CD8-positive, alpha-beta memory T cell (primary cell): Measurements from ENCODE around the gene PDE3A. TPM values are rescaled to one million over a fixed set of nuclear protein-coding genes. Genes with fewer than 3 reads are reported as not detected.

ENCODE experiments used
- CTCF ChIA-PET: fragments of 350-600 bp; sonication (Branson Sonifier 250); formaldehyde crosslinking; loops from one replicate; lab custom pipeline; 2021; ENCODE audit warnings: antibody characterized with exemption; lab: Charles Lee
- POLR2A ChIA-PET: fragments of 350-600 bp; sonication (Branson Sonifier 250); formaldehyde crosslinking; loops from one replicate; lab custom pipeline; 2021; ENCODE audit warnings: antibody characterized with exemption; lab: Charles Lee
- DNase-seq, 5 donors: peaks; one replicate each; pipeline versions ENCODE4 v3.0.0 to v3.0.0-alpha.2; 2020 to 2022; ENCODE audit warnings: mixed read lengths in 1 of 5
- H3K27ac ChIP-seq: one replicate; pipeline ENCODE4 v1.7.0; 2013; ENCODE audit warnings: low read depth, mild to moderate bottlenecking, low read length, moderate library complexity
- H3K27me3 ChIP-seq: 2 replicates; pipeline ENCODE4 v1.7.0; 2013; ENCODE audit warnings: low read length, mild to moderate bottlenecking; ENCODE audit not compliant: insufficient read depth, poor library complexity, severe bottlenecking
- H3K36me3 ChIP-seq: 2 replicates; pipeline ENCODE4 v1.7.0; 2013; ENCODE audit warnings: mild to moderate bottlenecking, low read length, moderate library complexity; ENCODE audit not compliant: insufficient read depth
- H3K4me1 ChIP-seq: 2 replicates; pipeline ENCODE4 v1.7.0; 2013; ENCODE audit warnings: mild to moderate bottlenecking, low read length, moderate library complexity; ENCODE audit not compliant: insufficient read depth
- H3K4me3 ChIP-seq: 2 replicates; pipeline ENCODE4 v1.7.0; 2013; ENCODE audit warnings: mild to moderate bottlenecking, low read length
- H3K9me3 ChIP-seq: 2 replicates; pipeline ENCODE4 v1.7.0; 2013; ENCODE audit warnings: mild to moderate bottlenecking, low read length
- H3K27ac Mint-ChIP-seq, 8 donors: one replicate each; pipeline ENCODE4 v1.8.0; 2020 to 2021; ENCODE audit warnings: mixed read lengths in 8 of 8, mild to moderate bottlenecking in 6 of 8, inconsistent platforms in 3 of 8, moderate library complexity in 3 of 8
- H3K27me3 Mint-ChIP-seq, 2 donors: one replicate each; pipeline ENCODE4 v1.8.0; 2020 to 2021; ENCODE audit warnings: mixed read lengths in 2 of 2, mild to moderate bottlenecking in 1 of 2, moderate library complexity in 1 of 2
- H3K36me3 Mint-ChIP-seq, 3 donors: one replicate each; pipeline ENCODE4 v1.8.0; 2020 to 2021; ENCODE audit warnings: mixed read lengths in 3 of 3, inconsistent platforms in 1 of 3, mild to moderate bottlenecking in 1 of 3
- H3K4me1 Mint-ChIP-seq, 3 donors: one replicate each; pipeline ENCODE4 v1.8.0; 2020 to 2021; ENCODE audit warnings: mixed read lengths in 3 of 3, inconsistent platforms in 1 of 3, mild to moderate bottlenecking in 1 of 3
- H3K4me3 Mint-ChIP-seq, 7 donors: one replicate each; pipeline ENCODE4 v1.8.0; 2020 to 2021; ENCODE audit warnings: mixed read lengths in 7 of 7, mild to moderate bottlenecking in 6 of 7, moderate library complexity in 4 of 7, inconsistent platforms in 2 of 7
- H3K9me3 Mint-ChIP-seq, 5 donors: one replicate each; pipeline ENCODE4 v1.8.0; 2020 to 2022; ENCODE audit warnings: mixed read lengths in 5 of 5, mild to moderate bottlenecking in 3 of 5, moderate library complexity in 2 of 5, inconsistent platforms in 1 of 5
- polyA plus RNA-seq: library from polyadenylated mRNA; unstranded; fragments of 300-500 nt; fragmentation: Illumina TruSeq; gene quantifications from one replicate; pipeline ENCODE4 v1.2.3, GENCODE V29; 2021
- total RNA-seq, 2 experiments: library from RNA; stranded (reverse); gene quantifications; one replicate each; pipeline ENCODE4 v1.2.3, GENCODE V29; 2021

Gene PDE3A
- total and polyA plus RNA-seq, 3 experiments from 2014 or later, result 0.02 TPM; not detected in 2

DNA sequence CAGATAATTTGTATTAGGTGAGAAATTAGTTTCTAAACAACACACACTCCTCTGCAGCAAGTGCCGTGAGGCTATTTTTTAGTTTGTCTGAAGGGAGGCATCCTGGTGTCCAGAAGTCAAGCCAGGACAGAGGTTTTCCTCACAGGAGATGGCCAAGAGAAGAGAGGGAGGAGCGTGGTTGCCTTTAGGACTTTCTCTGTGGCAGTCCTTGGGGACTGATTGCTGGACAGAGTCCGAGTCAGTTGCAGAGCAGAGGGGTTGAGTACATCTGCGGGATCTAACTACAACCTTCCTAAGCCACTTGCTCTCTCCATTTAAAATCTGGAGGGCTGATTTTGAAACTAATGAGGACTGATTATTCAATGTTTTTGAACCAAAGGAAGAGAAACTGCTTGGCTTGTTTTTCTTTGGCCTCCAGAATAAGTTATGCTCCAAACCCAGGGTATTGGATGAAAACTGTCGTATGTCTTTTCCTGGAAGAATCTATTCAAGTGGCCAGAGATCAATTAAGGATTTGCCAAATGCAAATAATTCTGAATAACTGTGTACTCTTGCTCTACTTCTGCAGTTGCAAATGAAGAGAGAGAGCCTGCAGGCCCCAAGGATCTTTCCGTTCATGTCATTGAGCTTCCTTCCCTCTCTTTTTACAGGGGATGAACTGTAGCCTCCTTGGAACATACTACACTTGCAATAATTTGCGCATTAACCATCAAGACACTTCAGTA is 328.0 kb downstream of the PDE3A start:
- no peaks in the 10 kb centered on the region for H3K36me3 ChIP-seq
- Mint-ChIP-seq H3K4me1 (no peaks in the 10 kb centered on the region), H3K27me3 (no peaks in the 10 kb centered on the region), H3K9me3 (peaks cover 0 to 5% (median 3%) of the 10 kb centered on the region in 5 donors), H3K36me3 (no peaks in the 10 kb centered on the region), H3K27ac (no peak overlapping the region), H3K4me3 (no peak overlapping the region)
- ChIA-PET CTCF (no interaction called here), POLR2A (no interaction called here)
- no peaks in the 10 kb centered on the region for H3K9me3 ChIP-seq
- no peak overlapping the region for H3K4me3 ChIP-seq
- H3K4me1 ChIP-seq, result no peaks in the 10 kb centered on the region
- no peaks in the 10 kb centered on the region for H3K27me3 ChIP-seq
- no peak for DNase-seq
- H3K27ac ChIP-seq, result no peak overlapping the region

DNA sequence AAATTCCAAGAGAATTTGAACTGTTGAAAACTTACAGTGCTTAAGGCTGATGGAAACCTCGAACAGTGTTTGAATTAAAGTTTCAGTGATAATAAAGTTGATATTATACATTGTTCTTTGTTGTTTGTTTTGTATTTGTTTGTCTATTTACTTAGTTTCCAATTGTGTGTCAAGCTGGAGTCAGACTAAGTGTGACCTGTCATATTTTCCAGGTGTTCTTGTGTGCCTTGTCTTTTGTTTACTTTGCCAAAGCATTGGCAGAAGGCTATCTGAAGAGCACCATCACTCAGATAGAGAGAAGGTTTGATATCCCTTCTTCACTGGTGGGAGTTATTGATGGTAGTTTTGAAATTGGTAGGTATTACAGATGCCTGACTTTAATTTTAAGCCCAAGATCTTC is 332.8 kb downstream of the PDE3A start:
- H3K27ac Mint-ChIP-seq, result no peak overlapping the region
- POLR2A ChIA-PET, result no interaction called here
- no peaks in the 10 kb centered on the region for H3K36me3 ChIP-seq

DNA sequence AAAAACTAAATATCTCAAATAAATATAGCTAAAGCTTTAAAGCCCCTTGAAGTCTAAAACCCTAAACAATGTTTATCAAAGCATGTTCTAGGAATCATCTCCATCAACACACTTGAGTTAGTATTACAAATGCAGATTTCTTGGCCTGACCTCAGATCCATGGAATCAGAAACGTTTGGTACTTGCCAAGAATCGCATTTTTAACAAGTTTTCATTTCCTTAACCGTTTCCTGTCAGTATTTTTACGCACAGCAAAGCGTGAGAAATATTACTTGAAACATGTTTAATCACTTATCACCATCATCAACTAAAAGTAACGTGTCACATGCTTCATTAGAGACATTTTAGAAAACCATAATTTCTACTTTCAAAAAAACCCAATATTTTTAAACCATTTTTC is 336.5 kb downstream of the PDE3A start:
- no peaks in the 10 kb centered on the region for H3K27me3 Mint-ChIP-seq
- ChIA-PET CTCF (no interaction called here), POLR2A (no interaction called here)
- Histone ChIP-seq H3K9me3 (no peaks in the 10 kb centered on the region), H3K27me3 (no peaks in the 10 kb centered on the region), H3K36me3 (no peaks in the 10 kb centered on the region), H3K4me1 (no peaks in the 10 kb centered on the region), H3K4me3 (no peak overlapping the region), H3K27ac (no peak overlapping the region)
- no peak overlapping the region for H3K27ac Mint-ChIP-seq
- DNase-seq, result no peak
- peaks cover 0 to 7% (median 0%) of the 10 kb centered on the region in 5 donors for H3K9me3 Mint-ChIP-seq
- no peaks in the 10 kb centered on the region for H3K36me3 Mint-ChIP-seq
- H3K4me3 Mint-ChIP-seq, result no peak overlapping the region
- H3K4me1 Mint-ChIP-seq, result no peaks in the 10 kb centered on the region

More for the DNA sequence above, 332.8 kb downstream of the PDE3A start:
- Histone ChIP-seq H3K27ac (no peak overlapping the region), H3K4me1 (no peaks in the 10 kb centered on the region), H3K4me3 (no peak overlapping the region), H3K9me3 (no peaks in the 10 kb centered on the region), H3K27me3 (no peaks in the 10 kb centered on the region)
- H3K4me1 Mint-ChIP-seq, result no peaks in the 10 kb centered on the region
- H3K27me3 Mint-ChIP-seq, result no peaks in the 10 kb centered on the region
- no peaks in the 10 kb centered on the region for H3K36me3 Mint-ChIP-seq
- CTCF ChIA-PET, result no interaction called here
- no peak overlapping the region for H3K4me3 Mint-ChIP-seq
- DNase-seq, result no peak
- peaks cover 0 to 4% (median 0%) of the 10 kb centered on the region in 5 donors for H3K9me3 Mint-ChIP-seq

DNA sequence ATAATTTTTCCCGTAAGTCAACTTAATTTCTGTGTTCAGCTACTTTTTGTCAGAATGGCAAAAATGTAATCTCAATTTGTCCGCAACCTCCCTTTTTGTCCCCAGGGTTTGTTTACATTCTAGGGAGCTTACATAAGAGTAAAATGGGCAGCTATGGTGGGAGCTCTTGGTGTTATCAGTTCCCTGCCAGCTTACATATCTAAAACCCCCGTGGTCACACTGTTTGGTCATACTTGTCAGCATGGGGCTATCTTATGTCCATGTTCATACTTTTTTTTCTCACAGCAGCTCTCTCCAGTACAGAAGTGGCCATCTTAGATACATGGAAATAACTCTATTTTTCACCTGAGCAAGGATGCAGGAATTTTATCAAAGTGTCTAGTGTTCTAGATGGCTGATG is 343.5 kb downstream of the PDE3A start:
- CTCF ChIA-PET, result no interaction called here

DNA sequence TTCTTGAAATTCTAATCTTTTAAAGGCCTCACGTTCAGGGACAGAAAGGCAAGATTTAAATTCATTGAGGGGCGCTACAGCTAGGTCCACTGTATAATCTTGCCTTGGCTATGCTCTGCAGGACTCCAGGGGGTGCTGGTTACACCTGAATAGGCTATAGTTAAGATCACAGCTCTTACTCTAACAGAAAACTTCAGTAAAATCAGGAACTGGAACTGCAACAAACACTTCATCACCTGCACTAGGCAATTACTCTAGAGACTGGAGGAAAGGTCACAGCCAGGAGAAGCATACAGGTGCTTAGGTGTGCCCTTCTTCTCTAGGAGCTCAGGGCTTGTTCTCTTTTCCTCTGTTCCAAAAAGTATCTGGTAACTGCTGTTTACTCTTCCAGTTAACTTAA is 347.7 kb downstream of the PDE3A start:
- H3K36me3 ChIP-seq, result no peaks in the 10 kb centered on the region
- Mint-ChIP-seq H3K4me1 (no peaks in the 10 kb centered on the region), H3K36me3 (peaks cover 0 to 2% (median 0%) of the 10 kb centered on the region in 3 donors), H3K4me3 (no peak overlapping the region), H3K27me3 (no peaks in the 10 kb centered on the region), H3K27ac (no peak overlapping the region), H3K9me3 (peaks cover 0 to 6% (median 2%) of the 10 kb centered on the region in 5 donors)
- no peaks in the 10 kb centered on the region for H3K4me1 ChIP-seq
- no peak for DNase-seq
- H3K9me3 ChIP-seq, result no peaks in the 10 kb centered on the region
- POLR2A ChIA-PET, result no interaction called here
- CTCF ChIA-PET, result no interaction called here
- H3K27ac ChIP-seq, result no peak overlapping the region
- no peaks in the 10 kb centered on the region for H3K27me3 ChIP-seq
- H3K4me3 ChIP-seq, result no peak overlapping the region

More for the DNA sequence above, 343.5 kb downstream of the PDE3A start:
- Mint-ChIP-seq H3K4me3 (no peak overlapping the region), H3K27ac (no peak overlapping the region), H3K36me3 (peaks cover 0 to 2% (median 0%) of the 10 kb centered on the region in 3 donors), H3K27me3 (no peaks in the 10 kb centered on the region), H3K4me1 (no peaks in the 10 kb centered on the region), H3K9me3 (peaks cover 0 to 9% (median 4%) of the 10 kb centered on the region in 5 donors)
- Histone ChIP-seq H3K27ac (no peak overlapping the region), H3K36me3 (no peaks in the 10 kb centered on the region), H3K9me3 (no peaks in the 10 kb centered on the region), H3K4me1 (no peaks in the 10 kb centered on the region), H3K27me3 (no peaks in the 10 kb centered on the region), H3K4me3 (no peak overlapping the region)
- POLR2A ChIA-PET, result no interaction called here
- DNase-seq, result no peak

DNA sequence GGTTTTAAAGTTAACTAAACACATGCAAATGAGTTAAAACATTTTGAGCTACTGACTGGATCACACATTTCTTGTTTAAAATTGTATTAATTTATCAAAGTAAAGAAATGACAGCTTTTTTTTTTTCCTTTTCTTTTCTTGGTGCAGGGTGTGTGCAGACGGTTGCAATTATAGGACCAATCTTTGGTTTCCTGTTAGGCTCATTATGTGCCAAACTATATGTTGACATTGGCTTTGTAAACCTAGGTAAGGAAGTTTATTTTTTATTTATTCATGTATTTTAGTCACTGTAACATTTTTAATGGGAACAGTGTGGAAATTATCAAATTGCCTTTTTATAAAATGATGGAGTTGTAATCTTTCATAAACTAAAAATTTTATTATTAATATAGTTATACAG is 348.6 kb downstream of the PDE3A start:
- no peak overlapping the region for H3K27ac ChIP-seq
- CTCF ChIA-PET, result no interaction called here

DNA sequence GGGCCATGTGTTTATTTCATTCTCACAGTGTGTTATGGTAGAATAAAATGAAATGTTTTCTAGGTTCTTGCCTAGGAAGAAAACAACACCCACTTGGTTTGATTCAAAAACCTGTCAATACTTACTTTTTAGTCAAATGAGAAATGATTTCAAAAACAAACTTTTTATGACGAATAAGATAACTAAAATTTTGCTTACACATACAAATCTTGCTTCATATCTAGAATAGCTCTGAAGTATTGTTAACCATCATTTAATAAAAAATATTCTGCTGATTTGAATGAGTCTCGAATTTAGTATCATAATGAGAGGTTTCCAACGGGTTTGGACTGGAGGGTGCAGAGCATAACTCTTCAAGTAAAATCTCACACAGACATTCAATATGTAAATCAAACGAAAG is 350.0 kb downstream of the PDE3A start:
- Histone ChIP-seq H3K27ac (no peak overlapping the region), H3K4me3 (no peak overlapping the region), H3K4me1 (no peaks in the 10 kb centered on the region), H3K27me3 (no peaks in the 10 kb centered on the region), H3K9me3 (no peaks in the 10 kb centered on the region), H3K36me3 (no peaks in the 10 kb centered on the region)
- CTCF ChIA-PET, result no interaction called here
- POLR2A ChIA-PET, result no interaction called here
- Mint-ChIP-seq H3K4me1 (no peaks in the 10 kb centered on the region), H3K36me3 (no peaks in the 10 kb centered on the region), H3K27me3 (no peaks in the 10 kb centered on the region), H3K4me3 (no peak overlapping the region), H3K27ac (no peak overlapping the region), H3K9me3 (peaks cover 0 to 2% (median 1%) of the 10 kb centered on the region in 5 donors)
- no peak for DNase-seq

More for the DNA sequence above, 348.6 kb downstream of the PDE3A start:
- Histone ChIP-seq H3K4me1 (no peaks in the 10 kb centered on the region), H3K36me3 (no peaks in the 10 kb centered on the region), H3K9me3 (no peaks in the 10 kb centered on the region), H3K4me3 (no peak overlapping the region), H3K27me3 (no peaks in the 10 kb centered on the region)
- POLR2A ChIA-PET, result no interaction called here
- no peaks in the 10 kb centered on the region for H3K36me3 Mint-ChIP-seq
- no peaks in the 10 kb centered on the region for H3K27me3 Mint-ChIP-seq
- H3K9me3 Mint-ChIP-seq, result peaks cover 0 to 6% (median 2%) of the 10 kb centered on the region in 5 donors
- no peak overlapping the region for H3K27ac Mint-ChIP-seq
- no peak overlapping the region for H3K4me3 Mint-ChIP-seq
- no peak for DNase-seq
- H3K4me1 Mint-ChIP-seq, result no peaks in the 10 kb centered on the region

DNA sequence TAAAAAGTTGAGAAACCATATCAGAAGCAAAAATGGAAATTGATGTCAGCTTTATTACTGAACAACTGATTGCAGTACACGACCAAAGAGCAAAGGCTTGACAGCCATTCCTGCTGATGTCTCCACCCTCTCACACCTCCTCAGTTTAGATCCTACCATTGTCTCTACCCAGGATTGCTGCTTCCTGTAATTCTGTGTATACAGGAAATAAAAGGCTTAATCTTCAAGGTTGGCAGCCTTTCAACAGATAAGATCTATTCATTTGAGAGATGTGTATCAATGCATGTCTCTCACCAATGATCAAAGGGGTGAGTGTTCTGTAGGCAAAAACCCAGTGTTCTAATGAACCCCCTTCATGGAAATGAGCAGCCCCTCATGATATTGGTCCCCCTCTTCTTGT is 353.8 kb downstream of the PDE3A start:
- Mint-ChIP-seq H3K4me1 (no peaks in the 10 kb centered on the region), H3K36me3 (no peaks in the 10 kb centered on the region), H3K27me3 (no peaks in the 10 kb centered on the region), H3K9me3 (peaks cover 0 to 1% (median 0%) of the 10 kb centered on the region in 5 donors), H3K4me3 (no peak overlapping the region), H3K27ac (no peak overlapping the region)
- Histone ChIP-seq H3K36me3 (no peaks in the 10 kb centered on the region), H3K27ac (no peak overlapping the region), H3K9me3 (no peaks in the 10 kb centered on the region), H3K4me1 (no peaks in the 10 kb centered on the region), H3K4me3 (no peak overlapping the region), H3K27me3 (no peaks in the 10 kb centered on the region)
- DNase-seq, result no peak
- CTCF ChIA-PET, result no interaction called here
- POLR2A ChIA-PET, result no interaction called here
